Measurements from ENCODE around the gene GDPD3. TPM values are rescaled to one million over a fixed set of nuclear protein-coding genes. Genes with fewer than 3 reads are reported as not detected.
A peak's percentile ranks its signal among the peaks of the same experiment; 100 is the strongest.

The GDPD3 gene
- total RNA-seq, 3 donors from 2014 or later = 1.6 to 7.3 (median 2.0) TPM

GRCh38 chr16:30113711-30114333, 485 bp upstream of the GDPD3 start:
- Histone ChIP-seq H3K36me3 (no peaks in the 10 kb centered on the region), H3K9me3 (no peaks in the 10 kb centered on the region), H3K27me3 (no peaks in the 10 kb centered on the region), H3K27ac (peak overlapping the region; percentile 41 to 43), H3K4me1 (no peaks in the 10 kb centered on the region), H3K4me3 (no peak overlapping the region)
- intact Hi-C loops (cut with DNase I; ENCODE audit: low total_unique reads) = no loop called here
- DNase-seq (ENCODE audit: low spot score in 2 of 2) = no peak
- no peak for TF ChIP-seq POLR2AphosphoS5 (IDR thresholded peaks at IDR 0.05)
- TF ChIP-seq POLR2A (IDR thresholded peaks at IDR 0.05) = no peak
- no peak for TF ChIP-seq CTCF (IDR thresholded peaks at IDR 0.05)

GRCh38 chr16:30112197-30113030, 923 bp downstream of the GDPD3 start:
- intact Hi-C loops (cut with DNase I; ENCODE audit: low total_unique reads) = no loop called here

GRCh38 chr16:30110661-30111060, 2.7 kb downstream of the GDPD3 start:
- Histone ChIP-seq H3K9me3 (no peaks in the 10 kb centered on the region), H3K27me3 (no peaks in the 10 kb centered on the region), H3K4me1 (no peaks in the 10 kb centered on the region), H3K36me3 (no peaks in the 10 kb centered on the region), H3K4me3 (no peak overlapping the region), H3K27ac (no peak overlapping the region)
- no peak for DNase-seq (ENCODE audit: low spot score in 2 of 2)
- TF ChIP-seq CTCF (IDR thresholded peaks at IDR 0.05) (no peak), POLR2AphosphoS5 (IDR thresholded peaks at IDR 0.05) (no peak), POLR2A (IDR thresholded peaks at IDR 0.05) (no peak)
- intact Hi-C loops (cut with DNase I; ENCODE audit: low total_unique reads) = no loop called here

More at GRCh38 chr16:30112197-30113030, 923 bp downstream of the GDPD3 start:
- Histone ChIP-seq H3K36me3 (no peaks in the 10 kb centered on the region), H3K27me3 (no peaks in the 10 kb centered on the region), H3K9me3 (no peaks in the 10 kb centered on the region), H3K4me3 (no peak overlapping the region), H3K4me1 (no peaks in the 10 kb centered on the region), H3K27ac (peak overlapping the region; percentile 41 to 43)
- TF ChIP-seq CTCF (IDR thresholded peaks at IDR 0.05) (peak in 1 of 3 donors; percentile 22), POLR2A (IDR thresholded peaks at IDR 0.05) (no peak), POLR2AphosphoS5 (IDR thresholded peaks at IDR 0.05) (no peak)
- DNase-seq (ENCODE audit: low spot score in 2 of 2) = no peak

- no peak overlapping the region for H3K4me3 ChIP-seq
- H3K9me3 ChIP-seq = no peaks in the 10 kb centered on the region
- no peak overlapping the region for H3K27ac ChIP-seq
- TF ChIP-seq POLR2A (IDR thresholded peaks at IDR 0.05) = no peak
- TF ChIP-seq POLR2AphosphoS5 (IDR thresholded peaks at IDR 0.05) = no peak
- no peak for TF ChIP-seq CTCF (IDR thresholded peaks at IDR 0.05)
- H3K27me3 ChIP-seq = no peaks in the 10 kb centered on the region
- no peaks in the 10 kb centered on the region for H3K36me3 ChIP-seq
- peaks cover 0 to 6% of the 10 kb centered on the region in 2 donors for H3K4me1 ChIP-seq
- no peak for DNase-seq (ENCODE audit: low spot score in 2 of 2)
- intact Hi-C loops (cut with DNase I; ENCODE audit: low total_unique reads) = no loop called here
These were observed 5.1 kb downstream of the GDPD3 start for GRCh38 chr16:30108059-30108850.

Data from breast epithelium (tissue), 4 donors.